ENCODE data around the gene YJEFN3.

- TF ChIP-seq CTCF (IDR thresholded peaks at IDR 0.05; ENCODE audit: insufficient read depth, low read length, poor library complexity, severe bottlenecking) (no peak), EZH2phosphoT487 (conservative IDR thresholded peaks at IDR 0.05; ENCODE audit: low read length) (no peak)
Observed at GRCh38 chr19:19538061-19538784, 9.5 kb downstream of the YJEFN3 start, which contains the start of gene CILP2.
